Measurements from ENCODE around the gene RNASE13.
A peak's percentile ranks its signal among the peaks of the same experiment; 100 is the strongest.

The RNASE13 gene

DNA sequence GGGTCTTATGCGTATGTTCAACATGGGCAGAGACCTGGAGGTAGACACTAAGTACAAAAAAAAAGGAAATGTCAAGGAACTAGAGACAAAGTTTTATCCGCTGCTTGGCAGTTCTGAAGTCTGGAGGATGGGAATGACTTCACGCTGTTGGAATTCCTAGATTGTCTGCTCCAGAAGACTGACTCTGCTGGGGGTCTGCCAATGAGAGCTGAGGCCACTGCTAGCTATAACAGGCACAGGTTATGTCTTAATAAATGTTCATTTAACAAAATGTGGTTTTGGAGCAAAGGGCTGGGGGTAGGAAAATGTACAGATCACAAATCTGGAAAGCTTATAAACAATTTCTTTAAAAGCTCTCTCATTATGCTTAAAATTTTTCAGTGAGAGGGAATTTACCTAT, 28.9 kb upstream of the RNASE13 start:
- DNase-seq: no peak

DNA sequence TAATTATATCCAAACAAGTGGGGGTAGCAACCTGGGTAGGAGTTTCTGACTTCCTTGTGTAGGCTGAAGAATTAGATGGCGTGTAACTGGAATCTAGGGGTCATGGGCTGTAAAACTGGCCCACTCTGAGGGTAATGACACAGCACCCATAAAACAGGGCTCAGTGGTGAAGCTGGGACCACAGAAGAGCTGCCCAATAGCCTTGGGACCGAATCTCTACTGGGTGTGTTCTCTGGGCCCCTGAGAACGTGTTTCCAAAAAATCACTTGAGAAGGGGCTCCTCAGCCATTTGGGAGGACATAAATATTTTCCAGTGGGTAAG, 26.7 kb upstream of the RNASE13 start:
- no peak for DNase-seq

DNA sequence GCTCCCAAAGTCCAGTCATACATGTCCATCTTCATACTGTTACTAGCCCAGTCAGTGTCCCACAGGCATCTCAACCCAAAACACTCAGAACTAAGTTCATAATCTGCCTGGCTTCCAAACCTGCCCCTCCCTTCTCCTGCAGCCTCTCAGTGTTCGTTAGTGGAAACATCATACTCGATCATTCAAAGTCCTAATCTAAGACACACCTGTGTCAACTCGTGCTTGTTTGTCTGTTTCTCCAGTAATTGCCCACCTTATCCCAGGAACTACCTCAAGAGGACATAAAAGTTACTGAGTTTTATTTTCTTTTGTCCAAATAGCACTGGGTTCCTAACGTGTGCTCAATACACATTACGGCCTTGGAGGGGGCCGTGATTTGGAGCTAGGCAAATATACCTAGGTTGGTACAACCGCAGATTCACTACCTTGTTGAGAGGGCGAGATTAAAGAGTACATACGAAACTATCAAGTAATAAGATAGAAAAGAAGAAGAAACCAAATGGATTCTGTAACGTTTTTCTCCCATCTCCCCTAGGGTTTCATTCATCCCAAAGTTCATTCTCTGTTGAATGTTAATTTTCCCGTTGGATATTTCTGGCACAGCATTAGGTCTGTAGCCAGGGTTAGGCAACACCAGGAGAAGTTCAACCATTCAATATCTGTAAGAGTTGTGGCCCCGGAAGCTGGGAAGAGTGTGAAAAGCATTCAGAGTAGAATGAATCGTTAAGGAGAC, 26.2 kb upstream of the RNASE13 start:
- no peak for DNase-seq

DNA sequence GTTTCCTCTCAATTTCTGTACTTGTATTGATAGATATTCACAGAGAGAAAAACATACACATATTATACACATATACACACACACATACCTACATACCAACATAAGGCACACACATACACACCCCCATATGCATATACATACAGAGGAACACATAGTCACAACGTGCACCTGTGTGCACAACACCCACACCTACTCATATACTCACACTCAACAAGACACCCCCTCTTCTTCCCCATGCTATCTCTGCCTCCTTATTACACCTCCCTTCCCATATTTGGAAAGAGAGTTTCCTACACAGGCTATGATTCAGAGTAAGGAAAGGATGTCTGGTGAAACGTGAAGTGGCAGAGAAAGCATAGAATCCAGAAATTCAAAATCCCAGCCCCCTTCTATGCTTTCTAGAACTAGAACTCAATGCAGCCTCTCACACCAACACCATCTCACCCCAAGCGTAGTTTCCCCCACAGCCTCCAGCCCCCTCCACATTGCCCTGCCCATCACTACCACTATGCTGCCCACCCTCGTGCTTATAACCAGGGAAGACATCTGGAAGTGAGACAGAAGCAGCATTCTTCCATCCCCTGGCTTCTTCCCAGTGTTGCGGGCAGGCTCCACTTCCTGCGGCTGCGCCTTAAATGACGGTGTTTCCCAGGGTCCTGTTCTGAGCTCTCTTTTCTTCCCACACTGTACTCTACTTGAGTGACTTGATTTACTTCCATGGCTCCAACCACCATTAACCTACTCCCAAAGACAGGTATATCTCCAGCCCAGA, 25.4 kb upstream of the RNASE13 start:
- DNase-seq: no peak

DNA sequence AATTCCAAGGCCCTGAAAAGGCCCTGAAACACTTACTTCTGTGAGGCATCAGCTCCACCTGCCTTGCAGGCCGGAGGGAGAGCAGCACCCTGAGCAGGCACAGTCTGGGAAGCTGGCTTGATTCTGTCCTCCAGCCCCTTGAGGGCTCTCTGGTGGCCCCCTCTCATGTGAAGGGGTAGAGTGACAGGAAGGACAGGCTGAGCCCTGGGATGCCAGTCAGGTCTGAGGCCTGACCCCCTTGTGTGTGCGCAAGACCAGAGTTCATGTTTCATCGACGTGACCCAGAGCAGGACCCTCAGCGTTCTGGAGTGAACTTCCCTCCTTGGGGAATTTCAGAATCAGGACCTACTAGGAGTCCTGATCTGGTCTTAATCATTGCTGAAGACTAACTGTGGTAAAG, 24.3 kb upstream of the RNASE13 start:
- DNase-seq: no peak

DNA sequence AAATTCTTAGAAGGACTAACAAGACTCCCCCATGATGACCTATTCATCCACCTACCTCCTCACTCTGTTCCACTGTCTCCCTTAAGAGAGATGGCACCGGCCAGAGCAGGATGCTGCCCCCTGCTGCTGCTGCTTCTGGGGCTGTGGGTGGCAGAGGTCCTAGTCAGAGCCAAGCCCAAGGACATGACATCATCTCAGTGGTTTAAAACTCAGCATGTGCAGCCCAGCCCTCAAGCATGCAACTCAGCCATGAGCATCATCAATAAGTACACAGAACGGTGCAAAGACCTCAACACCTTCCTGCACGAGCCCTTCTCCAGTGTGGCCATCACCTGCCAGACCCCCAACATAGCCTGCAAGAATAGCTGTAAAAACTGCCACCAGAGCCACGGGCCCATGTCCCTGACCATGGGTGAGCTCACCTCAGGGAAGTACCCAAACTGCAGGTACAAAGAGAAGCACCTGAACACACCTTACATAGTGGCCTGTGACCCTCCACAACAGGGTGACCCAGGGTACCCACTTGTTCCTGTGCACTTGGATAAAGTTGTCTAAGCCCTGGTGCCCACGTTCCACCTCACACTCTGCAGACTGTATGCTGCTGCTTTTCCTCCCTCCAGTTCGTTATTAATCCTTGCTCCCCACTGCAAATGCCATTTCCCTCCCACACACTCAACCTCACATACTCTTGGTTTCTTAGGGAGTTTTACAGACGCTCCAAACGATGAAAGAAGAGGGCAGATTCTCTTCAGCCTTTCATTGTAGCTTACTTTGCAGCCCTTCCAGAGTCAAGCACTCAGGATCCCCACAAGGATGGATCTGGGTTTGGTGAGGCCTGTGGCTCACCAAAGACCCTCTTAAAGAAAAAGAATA, 23.4 kb upstream of the RNASE13 start, which contains the start of gene RNASE8:
Gene RNASE8, plus strand, starts transcription at position 20 of the 873 bp plus-strand sequence. Its CDS starts 71 bp downstream, at position 91.
- no peak for DNase-seq

DNA sequence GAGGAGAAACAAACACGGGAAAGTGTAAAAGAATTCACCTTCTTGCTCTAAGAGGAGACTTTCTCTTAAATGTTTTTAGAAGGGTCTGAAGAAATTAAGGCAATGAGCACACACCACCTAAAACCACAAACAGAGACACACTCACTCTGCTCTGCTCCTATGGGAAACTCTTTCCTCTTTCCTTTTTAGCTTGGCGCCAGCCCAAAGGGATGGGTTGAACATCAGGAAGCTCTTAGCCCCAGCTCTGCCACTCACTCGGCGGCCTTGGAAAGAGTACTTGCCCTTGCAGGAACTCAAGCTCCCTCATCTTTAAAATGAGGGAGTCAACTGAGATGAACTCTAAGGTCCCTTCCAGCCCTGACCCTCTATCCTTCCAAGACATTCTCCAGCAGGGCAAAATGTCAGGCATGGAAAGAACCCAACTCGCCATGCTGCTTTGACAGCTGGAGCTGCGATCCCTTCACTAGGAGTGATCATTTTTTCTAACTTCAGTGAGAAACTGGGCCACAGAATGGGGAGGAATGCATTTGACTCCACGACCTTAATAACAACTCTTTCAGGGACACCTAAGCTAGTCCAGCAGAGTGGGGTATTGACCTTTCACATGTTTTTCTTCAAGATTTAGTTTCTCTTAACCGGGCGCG, 22.0 kb upstream of the RNASE13 start:
- no peak for DNase-seq

DNA sequence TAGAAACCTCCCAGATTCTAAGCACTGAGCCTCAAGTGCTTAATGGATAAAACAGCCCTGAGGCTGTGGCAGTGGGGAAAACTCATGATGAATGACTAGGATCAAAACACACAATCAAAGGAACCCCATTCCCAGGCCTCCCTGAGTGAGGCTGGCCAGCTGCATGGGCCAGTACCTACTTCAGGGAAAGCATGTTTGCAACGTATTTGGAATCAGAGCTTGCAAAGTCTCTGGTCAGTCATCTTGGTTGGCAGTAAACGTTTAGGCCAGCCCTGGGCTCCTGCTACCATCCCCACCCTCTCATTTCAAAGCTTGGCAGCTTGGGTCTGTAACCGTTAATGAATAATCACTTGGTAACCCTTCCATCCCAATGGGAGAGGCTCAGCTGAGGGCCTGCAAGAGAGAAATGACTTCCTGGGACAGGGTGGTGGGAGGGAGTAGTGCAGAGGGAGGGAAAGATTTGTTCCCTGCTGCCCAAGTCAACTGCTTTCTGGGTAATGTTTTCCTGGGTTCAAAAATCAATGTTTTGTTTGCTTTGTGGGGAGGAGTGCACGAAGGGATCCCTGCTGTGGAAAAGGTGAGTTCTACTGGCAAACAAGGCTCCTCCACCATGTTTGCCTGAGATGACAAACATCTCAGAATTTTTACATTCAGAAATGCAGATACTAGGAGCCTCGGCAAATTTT, 21.0 kb upstream of the RNASE13 start:
- DNase-seq: no peak

DNA sequence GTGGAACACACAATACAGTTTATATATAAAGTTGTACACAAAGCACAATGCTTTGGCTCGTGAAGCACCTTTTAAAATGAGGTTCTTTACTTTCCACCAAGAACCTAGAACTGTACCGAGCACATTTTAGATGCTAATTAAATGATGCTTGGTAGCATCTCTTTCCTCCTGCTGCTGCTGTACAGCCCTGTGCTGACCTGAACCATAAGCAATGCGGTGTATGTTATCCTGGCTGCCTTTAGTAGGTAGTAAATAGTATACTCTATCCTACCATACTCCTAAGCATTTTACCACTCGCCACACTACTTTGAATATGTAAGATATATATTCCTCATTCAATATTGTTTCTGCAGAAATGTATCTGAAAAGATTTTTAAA, 20.1 kb upstream of the RNASE13 start:
- no peak for DNase-seq

DNA sequence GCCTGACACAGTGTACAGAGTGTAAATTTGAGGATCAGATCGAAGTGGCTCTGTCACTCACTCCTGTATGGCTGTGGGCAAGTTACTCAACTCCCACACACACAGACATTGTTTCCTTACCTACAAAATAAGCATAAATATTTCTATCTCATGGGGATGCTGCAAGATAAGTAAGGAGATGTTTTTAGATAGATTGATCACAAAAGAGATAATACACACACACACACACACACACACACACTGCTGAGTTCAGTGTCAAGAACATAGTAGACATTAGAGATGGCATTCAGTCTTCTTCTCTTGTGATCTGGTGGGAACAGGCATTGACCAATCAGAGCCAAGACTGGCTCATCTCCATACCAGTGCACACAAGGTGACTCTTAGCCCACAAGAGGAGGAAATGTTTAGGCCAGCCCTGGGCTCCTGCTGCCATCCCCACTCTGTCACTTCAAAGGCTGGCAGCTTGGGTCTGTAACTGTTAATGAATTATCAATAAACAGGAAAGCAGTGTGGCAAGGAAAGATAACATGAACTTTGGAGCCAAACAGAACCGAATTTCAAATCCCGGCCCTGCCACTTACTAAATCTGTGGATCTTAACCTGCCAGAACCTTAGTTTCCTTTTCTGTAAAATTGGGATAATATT, 19.6 kb upstream of the RNASE13 start:
- no peak for DNase-seq

DNA sequence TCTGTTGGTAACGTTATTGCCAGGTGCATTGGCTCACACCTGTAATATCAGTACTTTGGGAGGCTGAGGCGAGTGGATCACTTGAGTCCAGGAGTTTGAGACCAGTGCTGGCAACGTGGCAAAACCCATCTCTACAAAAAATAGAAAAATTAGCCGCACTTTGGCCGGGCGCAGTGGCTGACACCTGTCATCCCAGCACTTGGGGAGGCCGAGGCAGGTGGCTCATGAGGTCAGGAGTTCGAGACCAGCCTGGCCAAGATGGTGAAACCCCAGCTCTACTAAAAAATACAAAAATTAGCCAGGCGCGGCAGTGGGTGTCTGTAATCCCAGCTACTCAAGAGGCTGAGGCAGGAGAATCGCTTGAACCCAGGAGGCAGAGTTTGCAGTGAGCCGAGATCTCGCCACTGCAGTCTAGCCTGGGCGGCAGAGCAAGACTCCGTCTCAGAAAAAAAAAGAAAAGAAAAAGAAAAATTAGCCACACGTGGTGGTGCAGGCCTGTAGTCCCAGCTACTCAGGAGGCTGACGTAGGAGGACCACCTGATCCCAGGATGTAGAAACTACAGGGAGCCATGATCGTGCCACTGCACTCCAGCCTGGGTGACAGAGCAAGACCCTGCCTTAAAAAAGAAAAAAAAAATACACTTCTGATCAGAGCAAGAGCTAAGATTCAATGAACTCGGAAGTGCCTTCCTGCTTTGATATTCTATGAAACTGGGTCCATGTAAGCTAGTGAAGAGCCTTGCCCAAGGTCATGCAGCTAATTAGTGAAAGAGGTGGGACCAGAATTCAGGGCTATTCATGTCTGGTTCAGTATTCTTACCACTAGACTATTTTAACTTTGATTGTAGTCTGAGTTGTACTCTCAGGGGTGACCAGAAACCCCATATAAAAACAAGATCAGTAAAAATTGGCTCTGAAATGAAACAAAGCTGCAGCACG, 18.8 kb upstream of the RNASE13 start:
- no peak for DNase-seq

DNA sequence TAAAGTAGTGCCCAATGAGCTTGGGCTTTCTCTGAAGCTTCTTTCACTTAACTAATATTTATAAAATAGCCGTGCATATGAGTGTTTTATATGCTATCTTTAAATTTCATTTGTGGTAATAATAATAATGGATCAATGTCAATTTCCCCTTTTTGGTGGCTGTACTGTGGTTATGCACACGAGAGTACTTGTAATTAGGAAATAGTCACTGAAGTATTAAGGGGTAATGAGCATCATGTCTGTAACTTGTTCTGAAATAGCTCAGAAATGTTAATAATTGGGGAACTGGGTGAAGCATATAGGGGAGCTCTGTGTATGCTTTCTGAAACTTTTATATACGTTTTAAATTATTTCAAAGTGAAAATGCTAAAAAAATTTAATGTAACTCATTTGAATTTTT, 16.0 kb upstream of the RNASE13 start:
- DNase-seq: no peak

DNA sequence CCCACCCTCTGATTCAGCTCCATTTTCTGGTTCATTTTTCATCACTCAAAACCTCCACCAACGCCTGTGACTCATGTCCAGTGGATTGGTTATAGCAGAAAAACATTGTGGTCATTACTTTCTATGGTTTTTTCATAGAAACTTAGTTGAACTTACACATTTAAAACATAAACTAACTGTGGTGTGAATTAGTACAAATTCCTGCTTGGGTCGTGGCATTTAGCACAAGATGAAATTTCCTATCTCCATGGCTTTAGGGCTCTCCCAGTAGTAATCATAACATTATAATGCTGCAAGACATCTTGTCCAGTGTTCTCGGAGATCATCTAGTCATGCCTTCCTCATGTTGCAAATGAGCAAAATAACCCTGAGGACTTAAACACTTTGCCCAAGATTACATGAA, 14.7 kb upstream of the RNASE13 start:
- no peak for DNase-seq

DNA sequence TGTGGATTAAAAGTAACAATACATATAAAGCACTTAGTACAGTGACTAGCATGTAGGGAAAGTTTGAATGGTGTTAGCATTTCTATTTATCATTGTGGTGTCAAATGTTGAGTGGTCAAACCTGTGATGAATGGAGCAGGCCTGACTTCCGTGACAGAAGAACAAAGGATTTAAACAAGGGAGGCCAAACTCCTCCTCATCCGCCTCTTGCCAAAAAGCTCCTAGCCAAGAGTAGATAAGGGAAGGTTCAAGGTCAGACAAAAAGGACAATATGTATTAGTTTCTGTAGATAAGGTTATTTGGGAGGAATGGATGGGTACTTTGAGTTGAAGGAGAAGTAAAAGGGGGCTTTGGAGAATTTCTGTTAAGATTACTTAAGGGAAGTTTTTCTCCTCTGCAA, 14.0 kb upstream of the RNASE13 start:
- no peak for DNase-seq

DNA sequence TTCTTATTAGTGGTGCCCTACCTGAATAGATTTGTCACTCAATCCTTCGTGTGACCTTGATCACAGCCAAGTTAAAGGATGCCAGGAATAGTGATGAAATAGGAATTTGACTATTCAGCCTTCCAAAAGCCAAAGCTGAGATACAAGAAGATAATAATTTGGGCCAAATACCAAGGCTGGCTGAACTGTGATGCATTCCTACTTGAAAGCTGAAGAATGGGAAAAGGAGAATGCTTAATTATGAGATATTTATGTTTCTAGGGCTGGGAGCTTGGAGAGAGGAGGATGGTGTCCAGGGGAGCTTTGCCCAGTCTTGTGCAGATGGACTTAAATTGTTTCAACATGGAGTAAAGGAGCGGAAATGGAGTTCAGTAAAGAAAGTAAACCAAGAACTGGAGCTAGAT, 12.8 kb upstream of the RNASE13 start:
- no peak for DNase-seq

DNA sequence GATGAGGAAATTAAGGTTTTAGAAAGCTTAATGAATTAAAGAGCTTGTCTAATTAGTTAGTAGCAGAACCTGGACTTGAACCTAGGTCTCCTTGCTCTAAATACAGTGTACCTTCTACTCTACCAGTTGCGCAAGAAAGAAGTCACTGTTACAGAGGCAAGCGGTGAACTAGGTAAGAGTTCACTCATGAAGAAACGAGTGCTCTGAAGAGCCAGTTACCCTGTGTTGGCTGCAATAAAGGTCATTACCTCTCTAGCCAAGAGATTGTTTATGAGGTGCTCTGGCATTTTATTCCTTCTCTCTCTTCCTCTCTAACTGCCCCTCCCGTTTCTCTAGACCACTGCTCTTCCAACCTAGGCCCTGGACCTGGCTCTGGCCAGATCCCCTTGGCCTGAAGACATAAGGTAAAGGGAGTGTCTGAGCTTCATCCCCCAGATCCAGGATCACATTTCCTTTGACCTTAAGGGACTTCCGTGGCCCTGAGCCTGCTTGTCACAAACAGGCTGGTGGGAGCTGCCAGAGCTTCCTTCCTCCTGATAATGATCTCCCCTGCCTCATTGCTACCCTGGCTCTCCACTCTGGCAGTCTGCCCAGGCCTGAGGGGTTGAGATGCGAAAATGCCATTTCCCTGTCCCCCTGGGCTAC, 9.5 kb upstream of the RNASE13 start:
- DNase-seq: peak in 1 of 2 donors; percentile 23

DNA sequence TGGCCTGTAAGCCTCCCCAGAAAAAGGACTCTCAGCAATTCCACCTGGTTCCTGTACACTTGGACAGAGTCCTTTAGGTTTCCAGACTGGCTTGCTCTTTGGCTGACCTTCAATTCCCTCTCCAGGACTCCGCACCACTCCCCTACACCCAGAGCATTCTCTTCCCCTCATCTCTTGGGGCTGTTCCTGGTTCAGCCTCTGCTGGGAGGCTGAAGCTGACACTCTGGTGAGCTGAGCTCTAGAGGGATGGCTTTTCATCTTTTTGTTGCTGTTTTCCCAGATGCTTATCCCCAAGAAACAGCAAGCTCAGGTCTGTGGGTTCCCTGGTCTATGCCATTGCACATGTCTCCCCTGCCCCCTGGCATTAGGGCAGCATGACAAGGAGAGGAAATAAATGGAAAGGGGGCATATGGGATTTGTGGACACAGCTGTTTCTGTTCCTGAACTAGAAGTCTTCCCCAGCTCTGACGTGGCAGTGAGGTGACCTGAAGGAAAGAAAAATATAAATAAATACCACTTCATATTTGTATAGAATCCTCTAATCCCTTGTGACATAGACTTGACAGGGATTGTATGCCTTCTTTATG, 8.9 kb upstream of the RNASE13 start:
- DNase-seq: no peak

DNA sequence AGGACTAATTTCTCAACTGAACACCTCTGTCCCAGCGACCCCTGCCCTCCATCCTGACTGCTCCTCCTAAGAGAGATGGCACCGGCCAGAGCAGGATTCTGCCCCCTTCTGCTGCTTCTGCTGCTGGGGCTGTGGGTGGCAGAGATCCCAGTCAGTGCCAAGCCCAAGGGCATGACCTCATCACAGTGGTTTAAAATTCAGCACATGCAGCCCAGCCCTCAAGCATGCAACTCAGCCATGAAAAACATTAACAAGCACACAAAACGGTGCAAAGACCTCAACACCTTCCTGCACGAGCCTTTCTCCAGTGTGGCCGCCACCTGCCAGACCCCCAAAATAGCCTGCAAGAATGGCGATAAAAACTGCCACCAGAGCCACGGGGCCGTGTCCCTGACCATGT, 8.3 kb upstream of the RNASE13 start:
- no peak for DNase-seq

DNA sequence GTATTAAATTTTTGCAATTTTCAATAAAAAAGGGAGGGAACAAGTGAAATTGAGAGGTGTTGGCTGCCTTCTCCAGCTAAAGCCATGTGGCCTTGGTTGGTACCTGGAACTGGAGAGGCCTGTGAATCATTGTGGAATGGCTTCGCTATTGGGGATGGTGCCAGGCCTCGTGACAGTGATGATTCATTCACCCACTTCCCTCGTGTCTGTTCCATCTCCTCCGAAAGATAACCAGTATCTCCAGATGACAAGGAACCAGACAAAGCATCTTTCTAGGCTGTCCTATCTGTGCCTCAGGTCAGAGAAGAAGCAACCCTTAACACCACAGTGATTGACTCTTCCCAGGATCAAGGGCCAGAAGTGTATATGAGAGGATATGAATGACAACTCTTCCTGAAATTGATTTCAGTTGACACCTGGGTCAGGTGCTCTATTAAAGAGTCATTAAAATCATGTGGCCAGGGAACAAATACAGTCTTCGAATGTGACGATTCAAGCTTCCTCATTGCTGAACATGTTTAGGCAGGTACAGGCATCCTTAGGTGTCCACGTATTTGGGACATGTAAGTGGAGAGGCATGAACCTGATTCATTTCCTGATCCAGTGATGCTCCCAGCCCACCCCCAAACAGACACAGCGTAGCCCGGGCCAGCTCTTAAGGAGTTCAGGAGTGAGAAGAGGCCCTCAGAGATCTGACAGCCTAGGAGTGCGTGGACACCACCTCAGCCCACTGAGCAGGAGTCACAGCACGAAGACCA, 7.2 kb upstream of the RNASE13 start, which contains the start of gene RNASE7:
Gene RNASE7, plus strand, starts transcription at position 687 of the 758 bp plus-strand sequence. CDS start 631 bp downstream, outside the sequence.
- no peak for DNase-seq

All from CD4-positive, alpha-beta T cell treated with Interleukin-1 beta for 1 hour (primary cell).